Suprapubic skin (tissue), 3 donors: ENCODE measurements around the gene CALCB.

Experiments used
- CTCF ChIP-seq, 2 donors: fragments of 200-600 bp in 1 of 2; fragments of 450-650 bp in 1 of 2; sonication (generic) in 1 of 2; IDR thresholded peaks; one replicate each; pipeline ENCODE4 v1.5.1; 2016 to 2019; ENCODE audit warnings: antibody characterized with exemption in 2 of 2, mild to moderate bottlenecking in 1 of 2, moderate library complexity in 1 of 2
- EP300 ChIP-seq: sonication (generic); formaldehyde crosslinking; IDR thresholded peaks from one replicate; pipeline ENCODE4 v1.6.1; 2017; ENCODE audit warnings: antibody characterized with exemption

GRCh38 chr11:15106201-15106965, 33.0 kb downstream of the CALCB start:
- TF ChIP-seq EP300 (no peak), CTCF (IDR thresholded peaks at IDR 0.05) (no peak)
